GM21447 (cell line): ENCODE measurements around the gene TBK1.
"Not testable (repeated sequence)": the region's sequence is repeated elsewhere in the genome, so short reads cannot be mapped to it uniquely, and the experiment has no call there.

ENCODE experiments used
- ATAC-seq: cut with Tn5 transposase; IDR thresholded peaks from one replicate; pipeline ENCODE4 v1.9.1; 2021; ENCODE audit not compliant: unreplicated experiment

TBK1 gene

DNA sequence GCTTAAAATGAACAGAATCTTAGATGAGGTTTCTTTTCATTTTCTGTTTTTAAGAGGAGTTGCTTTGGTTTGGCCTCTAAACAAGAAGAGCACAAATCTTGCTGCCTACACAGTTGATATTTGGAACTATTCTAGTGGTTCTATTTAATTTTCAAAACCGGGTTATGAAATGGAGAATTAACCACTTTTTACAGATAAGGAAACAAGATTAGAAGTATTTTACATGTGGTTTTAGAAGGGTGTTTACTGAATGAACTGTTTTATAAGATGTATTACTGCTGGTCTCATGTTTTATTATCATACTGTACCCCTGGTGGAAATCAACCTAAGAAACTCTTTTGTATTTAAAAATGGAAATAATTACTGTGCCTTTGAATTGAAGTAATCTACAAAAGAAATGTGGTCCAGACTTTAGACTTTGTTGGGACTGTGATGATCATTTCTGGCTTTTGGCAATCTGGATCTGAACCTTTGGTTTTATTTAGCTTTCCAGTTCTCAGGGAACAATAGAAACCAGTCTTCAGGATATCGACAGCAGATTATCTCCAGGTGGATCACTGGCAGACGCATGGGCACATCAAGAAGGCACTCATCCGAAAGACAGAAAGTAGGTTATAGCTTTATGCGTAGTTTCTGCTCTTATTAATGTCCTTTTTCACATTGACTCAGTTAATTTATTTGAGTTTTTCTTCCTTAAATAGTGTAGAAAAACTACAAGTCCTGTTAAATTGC is 43.2 kb downstream of the TBK1 start:
- no peak for ATAC-seq

DNA sequence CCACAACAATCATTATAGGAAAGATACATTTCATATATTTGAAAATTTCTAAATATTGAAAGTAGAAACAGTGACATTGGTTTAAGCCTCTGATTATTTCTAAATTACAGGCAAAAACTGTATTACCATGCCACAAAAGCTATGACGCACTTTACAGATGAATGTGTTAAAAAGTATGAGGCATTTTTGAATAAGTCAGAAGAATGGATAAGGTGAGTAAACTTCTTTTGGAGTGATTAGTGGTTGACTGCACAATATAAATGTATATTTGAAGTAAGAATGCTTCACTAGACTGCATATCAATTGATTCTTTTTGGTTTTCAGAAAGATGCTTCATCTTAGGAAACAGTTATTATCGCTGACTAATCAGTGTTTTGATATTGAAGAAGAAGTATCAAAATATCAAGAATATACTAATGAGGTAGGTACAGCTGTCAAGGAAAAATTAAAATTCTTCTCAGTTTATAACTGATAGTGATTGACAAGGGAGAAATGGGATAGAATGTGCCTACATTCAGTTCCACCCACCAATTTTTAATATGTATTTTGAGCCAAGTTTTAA is 45.0 kb downstream of the TBK1 start:
- ATAC-seq: no peak

DNA sequence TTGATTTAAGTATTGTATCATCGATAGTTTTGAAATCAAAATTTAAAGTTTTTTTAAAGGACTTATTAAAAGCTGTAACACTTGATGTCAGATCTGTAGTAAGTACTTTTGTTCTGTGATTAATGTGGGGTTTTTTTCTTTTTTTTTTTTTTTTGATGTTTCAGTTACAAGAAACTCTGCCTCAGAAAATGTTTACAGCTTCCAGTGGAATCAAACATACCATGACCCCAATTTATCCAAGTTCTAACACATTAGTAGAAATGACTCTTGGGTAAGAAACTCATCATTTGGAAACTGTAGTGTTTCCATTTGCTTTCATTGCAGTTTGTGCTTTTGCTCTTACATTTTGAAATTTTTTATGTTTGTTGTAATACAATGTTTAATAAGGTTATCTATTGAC is 45.6 kb downstream of the TBK1 start:
- no peak for ATAC-seq

DNA sequence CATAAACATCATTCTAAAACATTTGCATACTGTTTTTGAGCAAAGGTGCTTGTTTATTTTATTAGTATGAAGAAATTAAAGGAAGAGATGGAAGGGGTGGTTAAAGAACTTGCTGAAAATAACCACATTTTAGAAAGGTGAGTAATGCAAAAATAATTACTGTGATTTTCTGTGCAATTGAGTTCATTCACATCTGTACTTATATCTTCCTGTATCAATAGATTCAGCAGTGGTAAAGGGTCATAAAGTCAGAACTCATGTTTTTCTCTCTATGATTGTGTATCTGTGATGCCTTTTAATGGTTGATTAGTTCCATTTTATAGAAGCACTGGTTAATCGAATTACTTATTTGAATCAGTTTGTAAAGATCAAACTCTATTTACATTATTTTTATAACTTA is 46.0 kb downstream of the TBK1 start:
- ATAC-seq: no peak

DNA sequence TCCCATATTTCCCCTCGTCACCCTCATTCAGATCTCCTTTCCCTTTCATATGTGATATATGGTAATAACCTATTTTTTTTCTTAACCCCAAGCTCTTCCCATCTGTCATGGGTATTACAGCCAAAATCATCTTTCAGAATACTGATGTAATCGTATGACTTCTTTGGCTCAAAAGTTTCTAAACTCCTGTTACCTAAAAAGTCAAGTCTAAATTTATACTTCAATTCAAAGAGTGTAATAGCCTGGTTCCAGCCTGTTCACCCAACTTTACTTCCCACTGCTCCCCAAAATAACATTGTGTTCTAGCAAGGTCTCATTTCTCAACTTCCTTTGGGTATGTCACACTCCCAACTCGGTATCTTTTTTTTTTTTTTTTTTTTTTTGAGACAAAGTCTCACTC is 48.5 kb downstream of the TBK1 start:
- no peak for ATAC-seq

DNA sequence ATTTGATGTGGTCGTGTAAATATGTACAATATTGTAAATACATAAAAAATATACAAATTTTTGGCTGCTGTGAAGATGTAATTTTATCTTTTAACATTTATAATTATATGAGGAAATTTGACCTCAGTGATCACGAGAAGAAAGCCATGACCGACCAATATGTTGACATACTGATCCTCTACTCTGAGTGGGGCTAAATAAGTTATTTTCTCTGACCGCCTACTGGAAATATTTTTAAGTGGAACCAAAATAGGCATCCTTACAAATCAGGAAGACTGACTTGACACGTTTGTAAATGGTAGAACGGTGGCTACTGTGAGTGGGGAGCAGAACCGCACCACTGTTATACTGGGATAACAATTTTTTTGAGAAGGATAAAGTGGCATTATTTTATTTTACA is 49.6 kb downstream of the TBK1 start:
- ATAC-seq: no peak

DNA sequence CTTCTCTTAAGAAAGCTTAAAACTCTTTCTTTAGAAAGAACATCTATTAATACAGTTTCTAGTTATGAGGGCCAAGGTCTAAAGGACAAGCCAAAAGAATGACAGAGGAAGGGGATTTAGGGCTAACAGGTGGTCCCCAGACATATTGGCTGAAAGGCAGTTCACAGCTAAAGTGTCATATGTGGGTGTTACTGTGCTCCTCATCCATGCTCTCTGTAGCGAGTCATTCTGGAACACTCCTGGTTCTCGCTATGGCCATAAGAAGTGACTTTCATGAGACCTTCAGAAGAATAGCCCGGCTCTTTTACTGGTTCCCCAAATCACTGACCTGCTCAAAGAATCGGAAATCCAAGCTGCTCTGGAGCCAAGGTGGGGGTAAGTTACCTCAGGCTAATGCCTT is 55.0 kb downstream of the TBK1 start:
- no peak for ATAC-seq

DNA sequence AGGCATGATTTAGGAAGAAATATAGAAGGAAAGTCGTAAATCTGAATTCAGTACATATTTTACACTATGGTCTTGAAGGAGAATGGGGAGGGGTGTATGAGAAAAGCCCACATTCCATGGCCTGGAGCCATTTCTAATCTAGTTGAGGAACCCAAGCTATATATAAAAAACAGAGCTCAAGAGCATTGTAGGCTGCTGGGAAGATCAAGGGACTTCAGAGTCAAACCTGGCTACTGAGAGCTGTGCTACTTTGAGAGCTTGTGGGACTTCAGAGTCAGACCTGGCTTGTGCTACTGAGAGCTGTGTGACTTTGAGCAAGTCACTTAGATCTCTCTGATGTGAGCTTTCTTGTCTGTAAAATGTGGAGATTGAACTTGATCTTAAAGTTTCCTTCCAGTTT is 58.7 kb downstream of the TBK1 start:
- no peak for ATAC-seq

DNA sequence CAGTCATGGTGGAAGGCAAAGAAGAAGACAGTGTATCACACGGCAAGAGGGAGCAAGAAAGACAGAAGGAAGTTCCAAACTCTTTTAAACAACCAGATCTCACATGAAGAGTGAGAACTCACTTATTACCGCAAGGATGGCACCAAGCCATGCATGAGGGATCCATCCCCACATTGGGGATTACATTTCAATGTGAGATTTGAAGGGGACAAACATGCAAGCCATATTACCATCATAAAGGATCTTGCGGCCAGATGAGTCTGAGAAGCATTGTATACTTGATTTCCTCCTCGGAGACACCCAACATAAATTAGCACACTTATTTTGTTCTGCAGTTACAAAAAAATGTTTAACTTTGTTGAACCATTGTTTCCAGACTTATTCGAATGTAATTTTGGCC is 66.5 kb downstream of the TBK1 start:
- ATAC-seq: no peak

DNA sequence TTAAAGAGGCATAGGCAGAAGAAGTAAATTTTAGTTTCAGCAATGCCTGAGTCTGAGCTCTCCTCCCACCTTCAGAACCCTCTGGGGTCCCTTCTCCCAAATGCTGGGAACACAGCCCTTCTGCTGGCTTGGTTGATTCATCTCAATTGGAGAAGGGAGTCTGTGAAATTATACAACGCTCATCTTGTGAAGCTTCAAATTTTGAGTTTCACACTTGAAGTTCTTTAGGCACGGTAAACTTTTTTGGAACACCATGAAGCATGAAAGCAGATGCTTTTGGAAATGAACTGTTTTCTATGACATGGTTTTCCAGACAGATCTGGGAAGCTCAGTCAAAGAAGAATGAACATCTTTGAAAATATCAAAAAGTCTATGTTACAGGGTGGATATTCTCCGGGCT is 69.9 kb downstream of the TBK1 start:
- no peak for ATAC-seq

DNA sequence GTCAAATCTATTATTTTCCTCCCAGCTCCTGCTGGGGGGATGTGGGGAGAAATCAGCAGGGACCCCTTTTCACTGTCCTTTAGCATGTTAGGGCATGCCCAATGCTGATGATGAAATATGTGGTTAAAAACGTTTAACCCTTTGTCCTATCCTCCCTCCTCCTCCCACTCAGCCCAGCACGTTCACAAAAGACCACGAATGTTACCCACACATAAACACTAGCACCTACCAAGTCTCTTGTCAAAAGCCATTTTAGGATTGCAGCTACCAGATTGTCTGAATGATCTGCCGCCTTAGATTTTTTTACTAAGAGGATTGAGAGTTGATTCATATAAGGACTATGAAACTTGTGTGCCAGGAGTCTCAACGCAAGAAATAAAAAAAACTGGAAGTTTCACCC is 70.4 kb downstream of the TBK1 start:
- no peak for ATAC-seq

DNA sequence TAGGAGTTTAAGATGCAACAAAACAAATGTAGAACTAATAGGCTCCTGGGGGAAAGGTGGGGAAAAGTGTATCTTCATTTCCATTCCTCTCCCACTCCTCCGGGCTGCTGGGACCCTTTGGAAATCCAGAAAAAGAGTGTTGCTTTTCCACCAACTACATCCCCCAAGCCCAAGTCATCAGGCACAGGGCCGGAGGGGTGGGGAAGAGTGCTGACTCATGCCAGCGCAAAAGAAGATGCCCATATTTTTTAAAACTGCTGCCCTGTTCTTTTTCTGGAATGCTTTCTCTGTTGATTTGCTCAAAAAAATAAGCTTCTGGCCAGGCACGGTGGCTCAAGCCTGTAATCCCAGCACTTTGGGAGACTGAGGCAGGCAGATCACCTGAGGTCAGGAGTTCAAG is 70.9 kb downstream of the TBK1 start:
- ATAC-seq: no peak

DNA sequence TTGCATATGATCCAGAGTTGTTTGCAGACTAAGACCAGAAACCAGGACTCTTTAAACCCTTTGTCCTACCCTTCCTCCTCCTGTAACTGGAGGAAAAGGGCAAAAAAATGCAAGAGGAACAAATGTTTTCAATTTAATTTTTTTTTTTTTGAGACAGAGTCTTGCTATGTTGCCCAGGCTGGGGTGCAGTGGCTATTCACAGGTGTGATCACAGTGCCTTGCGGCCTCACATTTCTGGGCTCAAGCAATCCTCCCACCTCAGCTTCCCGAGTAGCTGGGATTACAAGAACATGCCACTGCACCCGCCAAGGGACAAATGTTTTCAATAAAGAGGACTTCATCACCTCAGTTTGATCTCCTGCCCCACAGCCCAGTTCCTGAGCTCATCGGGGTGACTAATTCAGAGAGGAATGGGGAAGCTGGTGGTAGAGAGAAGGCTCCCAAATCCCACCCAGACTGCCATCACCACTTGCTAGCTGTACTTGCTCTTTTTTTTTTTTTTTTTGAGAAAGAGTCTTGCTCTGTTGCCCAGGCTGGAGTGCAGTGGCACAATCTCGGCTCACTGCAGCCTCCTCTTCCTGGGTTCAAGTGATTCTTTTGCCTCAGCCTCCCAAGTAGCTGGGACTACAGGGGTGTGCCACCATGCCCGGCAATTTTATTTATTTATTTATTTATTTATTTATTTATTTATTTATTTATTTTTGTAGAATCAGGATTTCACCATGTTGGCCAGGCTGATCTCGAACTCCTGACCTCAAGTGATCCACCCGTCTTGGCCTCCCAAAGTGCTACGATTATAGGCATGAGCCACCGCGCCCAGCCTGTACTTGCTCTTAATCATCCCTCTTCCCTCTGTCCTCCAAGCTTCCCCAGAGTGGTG is 71.9 kb downstream of the TBK1 start:
- ATAC-seq: not testable (repeated sequence)

DNA sequence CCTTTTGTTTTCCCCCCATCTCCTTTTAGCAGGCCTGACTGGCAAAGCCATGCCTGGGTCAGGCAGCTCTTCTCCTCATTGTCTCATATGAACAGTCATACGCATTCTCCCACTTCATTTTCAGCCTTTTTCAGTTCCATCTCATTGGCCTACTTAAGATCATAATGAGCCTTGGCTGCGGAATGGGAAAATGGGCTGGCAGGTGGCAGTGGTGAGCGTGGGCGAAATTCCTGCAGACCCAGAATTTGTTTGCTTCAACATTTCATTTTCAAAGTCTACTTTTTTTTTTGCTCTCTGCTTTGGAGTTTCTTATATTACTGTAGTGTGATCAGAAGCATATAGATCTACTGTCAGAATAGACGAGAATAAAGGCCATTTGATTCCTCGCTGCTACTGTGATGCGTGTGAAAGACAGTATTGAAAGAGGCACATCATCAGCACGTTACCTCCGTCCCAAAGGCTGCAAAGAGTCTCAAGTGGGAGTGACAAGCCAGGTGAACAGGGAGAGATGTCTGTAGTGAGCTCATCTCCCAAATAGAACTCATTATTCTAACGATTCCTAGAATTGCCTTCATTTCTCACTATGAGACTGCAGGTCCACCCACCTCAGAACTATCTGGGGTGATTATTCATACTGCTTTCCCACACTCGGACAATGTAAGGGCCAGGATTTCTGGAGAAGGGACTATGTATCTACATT is 73.7 kb downstream of the TBK1 start:
- no peak for ATAC-seq

DNA sequence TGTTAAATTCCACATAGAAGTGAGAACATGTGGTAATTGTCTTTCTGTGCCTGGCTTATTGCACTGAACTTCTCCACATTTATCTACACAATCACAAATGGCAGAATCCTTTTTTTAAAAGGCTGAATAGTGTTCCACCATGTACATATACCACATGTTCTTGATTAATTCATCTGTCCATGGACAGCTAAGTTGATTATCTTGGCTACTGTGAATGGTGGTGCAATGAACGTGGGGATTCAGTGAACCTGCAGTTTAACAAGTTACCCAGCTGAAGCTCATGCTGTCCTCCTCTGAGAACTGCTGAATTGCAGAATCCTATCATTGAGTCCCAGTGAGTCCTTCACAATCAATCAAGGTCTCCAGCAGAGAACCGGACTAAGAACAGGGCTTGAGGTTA is 74.9 kb downstream of the TBK1 start:
- ATAC-seq: no peak

DNA sequence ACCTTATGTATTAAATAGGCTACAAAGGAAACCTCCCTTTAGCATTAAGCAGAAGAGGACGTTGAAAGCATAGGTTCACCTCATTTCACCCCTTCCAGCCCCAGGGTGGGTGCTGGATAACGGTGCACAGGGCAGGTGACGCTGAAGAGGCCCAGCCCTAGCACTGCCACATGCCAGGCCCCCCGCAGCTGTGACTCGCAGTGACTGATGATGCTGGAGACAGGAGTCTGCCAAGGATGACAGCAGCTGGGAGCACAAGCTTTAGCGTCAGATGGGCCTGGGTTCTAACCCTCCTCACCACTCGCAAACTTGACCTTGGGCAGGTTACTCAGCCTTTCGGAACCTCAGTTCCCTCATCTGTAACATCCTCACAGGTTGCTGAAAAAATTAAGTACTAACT is 76.7 kb downstream of the TBK1 start:
- ATAC-seq: no peak

DNA sequence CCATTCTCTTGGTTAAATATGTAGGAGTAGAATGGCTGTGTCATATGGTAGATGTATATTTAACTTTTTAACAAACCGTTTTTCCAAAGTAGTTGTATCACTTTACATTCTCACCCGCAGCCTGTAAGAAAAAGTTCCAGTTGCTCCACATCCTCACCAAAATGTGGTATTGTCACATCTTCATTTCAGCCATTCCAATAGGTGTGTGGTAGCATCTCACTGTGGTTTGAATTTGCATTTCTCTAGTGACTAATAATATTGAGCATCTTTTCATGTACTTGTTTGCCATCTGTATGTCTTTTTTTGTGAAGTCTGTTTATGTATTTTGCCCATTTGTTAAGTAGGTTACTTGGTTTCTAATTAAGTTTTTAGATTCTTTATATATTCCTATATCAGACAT is 78.6 kb downstream of the TBK1 start:
- ATAC-seq: no peak

DNA sequence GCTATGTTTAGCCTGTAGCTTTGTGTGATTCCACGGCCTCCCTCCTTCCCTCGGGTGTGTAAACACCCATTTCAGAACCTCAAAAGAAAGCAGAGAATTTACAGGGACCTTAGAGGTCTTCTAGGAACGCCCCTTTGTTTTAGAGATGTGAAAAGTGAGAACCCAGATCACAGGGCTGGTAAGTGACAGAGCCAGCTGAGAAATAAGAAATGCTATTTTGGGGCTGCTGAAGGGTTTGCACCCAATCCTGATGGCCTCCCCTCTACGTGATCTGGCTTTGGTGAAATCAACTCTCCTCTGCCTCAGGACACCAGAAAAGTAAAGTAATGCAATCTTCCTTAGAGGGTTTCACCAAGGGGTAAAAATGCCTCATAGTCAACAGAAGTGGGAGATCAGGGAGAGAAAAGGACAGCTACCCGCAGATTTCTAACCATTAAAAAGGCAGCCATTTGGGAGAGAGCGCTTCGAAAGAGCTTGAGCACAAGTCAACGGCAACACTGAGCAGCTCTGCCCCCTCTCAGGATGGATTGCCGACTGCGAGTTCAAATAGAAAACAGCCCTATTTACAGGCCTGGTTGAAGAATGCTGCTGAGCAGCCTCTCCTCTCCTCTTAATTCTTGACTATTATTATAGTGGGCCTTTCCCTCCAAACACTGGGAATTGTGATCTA is 79.9 kb downstream of the TBK1 start:
- no peak for ATAC-seq

DNA sequence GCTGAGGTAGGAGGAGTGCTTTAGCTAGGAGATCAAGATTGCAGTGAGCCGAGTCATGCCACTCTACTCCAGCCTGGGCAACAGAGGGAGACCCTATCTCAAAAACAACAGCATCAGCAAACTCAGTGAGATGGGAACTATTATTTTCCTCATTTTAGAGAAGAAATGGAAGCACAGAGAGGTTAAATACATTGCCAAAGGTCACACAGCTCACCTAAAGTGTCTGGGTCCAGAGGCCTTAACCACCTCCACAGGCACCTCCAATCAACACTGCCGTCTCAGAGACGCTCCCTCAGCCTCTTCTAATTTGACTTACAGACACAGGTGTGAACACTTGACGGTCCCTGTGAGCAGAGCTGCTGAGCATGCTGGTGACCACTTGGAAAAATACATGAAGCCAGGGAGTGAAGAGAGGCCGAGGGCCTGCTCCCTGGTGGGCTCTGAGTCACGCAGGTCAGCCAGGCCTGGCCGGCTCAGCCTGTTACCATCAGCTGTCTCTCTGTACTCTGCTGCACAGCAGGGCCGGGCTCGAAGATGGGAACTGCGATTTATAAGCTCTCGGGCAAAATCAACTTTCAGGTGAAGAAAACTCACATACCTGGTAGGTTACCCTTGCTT is 80.9 kb downstream of the TBK1 start:
- ATAC-seq: no peak

DNA sequence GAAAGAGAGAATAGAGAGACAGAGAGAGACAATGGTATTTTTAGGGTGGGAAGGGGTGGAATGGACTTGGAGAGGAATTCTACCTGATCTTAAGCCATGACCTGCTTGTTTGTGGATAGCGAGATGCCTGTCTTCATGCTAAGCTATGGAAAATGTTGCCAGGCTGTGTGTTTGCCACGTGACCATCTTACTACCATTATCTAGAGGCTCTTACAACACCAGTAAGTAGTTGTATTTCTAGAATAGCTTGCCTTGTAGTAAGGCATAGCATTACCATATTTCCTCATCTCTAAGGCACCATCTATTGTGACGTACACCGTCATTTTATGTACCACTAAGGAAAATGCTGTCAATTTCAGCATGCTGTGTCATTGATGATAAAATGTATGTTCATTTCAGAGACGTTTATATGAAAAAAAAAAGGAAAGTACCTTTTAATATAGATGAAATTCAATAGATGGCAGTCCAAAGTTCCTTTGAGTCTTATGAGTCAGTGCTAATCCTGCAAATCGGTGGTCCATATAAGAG is 82.8 kb downstream of the TBK1 start:
- ATAC-seq: no peak
